H1 (cell line): Measurements from ENCODE around the gene TLL2. TPM values are rescaled to one million over a fixed set of nuclear protein-coding genes. Genes with fewer than 3 reads are reported as not detected.

Experiments used
- CTCF ChIA-PET: fragments of 300-600 bp; sonication (Branson Sonifier 250); formaldehyde crosslinking; loops from one replicate; lab custom pipeline; 2021; ENCODE audit not compliant: partially characterized antibody; lab: Charles Lee
- POLR2A ChIA-PET: fragments of 300-600 bp; sonication (Branson Sonifier 250); formaldehyde crosslinking; loops from one replicate; lab custom pipeline; 2021; ENCODE audit warnings: inconsistent platforms; ENCODE audit not compliant: partially characterized antibody; lab: Charles Lee
- DNase-seq, 2 experiments: peaks; one replicate each; pipeline versions ENCODE4 v3.0.0 to v3.0.0-alpha.2; 2010 to 2022; ENCODE audit warnings: low spot score in 2 of 2, low read depth in 1 of 2, mixed read lengths in 1 of 2
- FAIRE-seq: peaks from 2 replicates; lab custom pipeline; 2011; peaks lifted over from hg19 to GRCh38; lab: Jason Lieb, UNC
- H2AFZ ChIP-seq: 2 replicates; pipeline ENCODE4 v1.8.1; 2012; ENCODE audit warnings: low read length, inconsistent platforms
- H2AK5ac ChIP-seq: 2 replicates; pipeline ENCODE4 v1.6.1; 2013; ENCODE audit warnings: low read depth, low read length
- H2BK120ac ChIP-seq: replicated peaks from 2 replicates; pipeline ENCODE3; 2013; ENCODE audit warnings: low read depth, low read length, inconsistent platforms
- H2BK12ac ChIP-seq: 2 replicates; pipeline ENCODE4 v1.6.1; 2013; ENCODE audit warnings: low read depth, low read length
- H2BK15ac ChIP-seq: 2 replicates; pipeline ENCODE4 v1.6.1; 2013; ENCODE audit warnings: low read length
- H2BK20ac ChIP-seq: 2 replicates; pipeline ENCODE4 v1.6.1; 2013; ENCODE audit warnings: low read length
- H2BK5ac ChIP-seq: 2 replicates; pipeline ENCODE4 v1.6.1; 2013; ENCODE audit warnings: low read depth, low read length
- H3K14ac ChIP-seq: 2 replicates; pipeline ENCODE4 v1.6.1; 2013; ENCODE audit warnings: inconsistent platforms; ENCODE audit not compliant: insufficient read length
- H3K18ac ChIP-seq: 2 replicates; pipeline ENCODE4 v1.6.1; 2013; ENCODE audit warnings: low read length; ENCODE audit errors: extremely low read depth
- H3K23ac ChIP-seq: 2 replicates; pipeline ENCODE4 v1.6.1; 2013; ENCODE audit warnings: inconsistent platforms; ENCODE audit not compliant: insufficient read length
- H3K23me2 ChIP-seq: 2 replicates; pipeline ENCODE4 v1.6.1; 2013; ENCODE audit warnings: low read depth, low read length
- H3K27ac ChIP-seq: 2 replicates; pipeline ENCODE4 v1.6.1; 2011; ENCODE audit warnings: low read depth, low read length, inconsistent platforms
- H3K27me3 ChIP-seq, 4 experiments: replicated peaks in 1 of 4; 1 replicate in 1 of 4; 2 replicates in 3 of 4; pipeline versions ENCODE4 v1.6.1 to v1.8.1; 2011 to 2013; ENCODE audit warnings: low read length in 3 of 4, mild to moderate bottlenecking in 3 of 4, inconsistent platforms in 2 of 4, mixed read lengths in 2 of 4, moderate library complexity in 1 of 4; ENCODE audit not compliant: control insufficient read depth in 3 of 4, insufficient read depth in 3 of 4; ENCODE audit errors: extremely low read depth in 1 of 4
- H3K36me3 ChIP-seq, 4 experiments: 2 replicates each; pipeline versions ENCODE4 v1.6.1 to v1.8.1; 2011 to 2013; ENCODE audit warnings: mild to moderate bottlenecking in 4 of 4, low read length in 3 of 4, moderate library complexity in 2 of 4, control low read depth in 1 of 4, inconsistent platforms in 1 of 4; ENCODE audit not compliant: insufficient read depth in 4 of 4, control insufficient read depth in 2 of 4
- H3K4ac ChIP-seq: replicated peaks from 2 replicates; pipeline ENCODE3; 2013; ENCODE audit warnings: low read length, low read depth, mixed read lengths, inconsistent platforms; ENCODE audit not compliant: insufficient read length
- H3K4me1 ChIP-seq, 4 experiments: replicated peaks in 1 of 4; 1 replicate in 1 of 4; 2 replicates in 3 of 4; pipeline versions ENCODE4 v1.6.1 to v1.8.1; 2011 to 2013; ENCODE audit warnings: low read length in 3 of 4, inconsistent platforms in 2 of 4, mixed read lengths in 1 of 4; ENCODE audit not compliant: insufficient read depth in 4 of 4, control insufficient read depth in 3 of 4
- H3K4me2 ChIP-seq, 2 experiments: 2 replicates each; pipeline versions ENCODE4 v1.6.1 to v1.8.1; 2011 to 2013; ENCODE audit warnings: low read depth in 2 of 2, low read length in 2 of 2, control low read depth in 1 of 2, inconsistent platforms in 1 of 2, mild to moderate bottlenecking in 1 of 2; ENCODE audit not compliant: insufficient read depth in 1 of 2
- H3K4me3 ChIP-seq, 4 experiments: fragments of 200-600, 300-600 bp in 1 of 4; sonication (generic), shearing (Covaris generic), sonication (Bioruptor Twin) in 1 of 4; 2 replicates each; pipeline versions ENCODE4 v1.5.1 to v1.8.1; 2011 to 2016; ENCODE audit warnings: low read length in 4 of 4, low read depth in 3 of 4, control low read depth in 2 of 4, inconsistent platforms in 2 of 4, mild to moderate bottlenecking in 2 of 4, mixed read lengths in 1 of 4, moderate library complexity in 1 of 4; ENCODE audit not compliant: insufficient read depth in 2 of 4; ENCODE audit errors: extremely low read depth in 1 of 4
- H3K56ac ChIP-seq: replicated peaks from 2 replicates; pipeline ENCODE3; 2013; ENCODE audit warnings: low read depth, mild to moderate bottlenecking, mixed read lengths, low read length, inconsistent platforms; ENCODE audit not compliant: insufficient read length
- H3K79me1 ChIP-seq: 2 replicates; pipeline ENCODE4 v1.6.1; 2013; ENCODE audit warnings: low read depth, low read length, control low read depth
- H3K79me2 ChIP-seq, 2 experiments: 2 replicates each; pipeline versions ENCODE4 v1.6.1 to v1.8.1; 2012 to 2013; ENCODE audit warnings: low read length in 2 of 2, mild to moderate bottlenecking in 2 of 2, inconsistent platforms in 1 of 2; ENCODE audit not compliant: insufficient read depth in 2 of 2, control insufficient read depth in 1 of 2
- H3K9ac ChIP-seq, 4 experiments: replicated peaks in 1 of 4; 1 replicate in 1 of 4; 2 replicates in 3 of 4; pipeline versions ENCODE4 v1.6.1 to v1.8.1; 2011 to 2013; ENCODE audit warnings: low read depth in 3 of 4, low read length in 3 of 4, control low read depth in 2 of 4, mild to moderate bottlenecking in 2 of 4, moderate library complexity in 2 of 4, inconsistent platforms in 1 of 4; ENCODE audit errors: extremely low read depth in 1 of 4
- H3K9me3 ChIP-seq, 2 experiments: 2 replicates each; pipeline versions ENCODE4 v1.6.1 to v1.8.1; 2012 to 2013; ENCODE audit warnings: mild to moderate bottlenecking in 2 of 2, moderate library complexity in 2 of 2, control low read depth in 1 of 2, inconsistent platforms in 1 of 2, low read depth in 1 of 2, low read length in 1 of 2, mixed read lengths in 1 of 2; ENCODE audit not compliant: insufficient read depth in 2 of 2
- H4K20me1 ChIP-seq, 2 experiments: replicated peaks in 1 of 2; 2 replicates each; pipeline versions ENCODE3 to v1.8.1; 2011 to 2013; ENCODE audit warnings: inconsistent platforms in 2 of 2, low read length in 2 of 2, mild to moderate bottlenecking in 1 of 2; ENCODE audit not compliant: insufficient read depth in 2 of 2, control insufficient read depth in 1 of 2
- H4K5ac ChIP-seq: 2 replicates; pipeline ENCODE4 v1.6.1; 2013; ENCODE audit warnings: low read length, low read depth, mixed read lengths, inconsistent platforms; ENCODE audit not compliant: insufficient read length
- H4K8ac ChIP-seq: 2 replicates; pipeline ENCODE4 v1.8.0; 2013; ENCODE audit warnings: mild to moderate bottlenecking, moderate library complexity, low read length, inconsistent platforms; ENCODE audit not compliant: insufficient read depth; ENCODE audit errors: extremely low read depth
- H4K91ac ChIP-seq: replicated peaks from 2 replicates; pipeline ENCODE3; 2013; ENCODE audit warnings: low read length, mixed read lengths, inconsistent platforms; ENCODE audit not compliant: insufficient read length
- ATF3 ChIP-seq: IDR thresholded peaks from 2 replicates; pipeline ENCODE4 v1.6.1; 2011; ENCODE audit warnings: low read depth, mild to moderate bottlenecking, low read length; ENCODE audit not compliant: insufficient read depth
- POLR2A ChIP-seq, 2 experiments: IDR thresholded peaks; 1 replicate in 1 of 2; 2 replicates in 1 of 2; pipeline ENCODE4 v1.6.1; 2011; ENCODE audit warnings: low read depth in 2 of 2, low read length in 2 of 2, mild to moderate bottlenecking in 2 of 2; ENCODE audit errors: control extremely low read depth in 1 of 2
- RBBP5 ChIP-seq: IDR thresholded peaks from 2 replicates; pipeline ENCODE4 v1.7.1; 2012; ENCODE audit warnings: low read depth, mild to moderate bottlenecking, inconsistent platforms, low read length, moderate library complexity, borderline replicate concordance
- WGBS, 2 experiments: shearing (Covaris generic) in 1 of 2; methylation state at CpG; one replicate each; pipeline versions ENCODE4 v1.1.6 to v1.1.7; 2013 to 2015; ENCODE audit warnings: low lambda C conversion rate in 2 of 2, mixed read lengths in 2 of 2, inconsistent platforms in 1 of 2, low coverage in 1 of 2, missing lambda C conversion rate in 1 of 2; ENCODE audit not compliant: insufficient replicate concordance in 2 of 2, insufficient coverage in 1 of 2, insufficient read length in 1 of 2; ENCODE audit errors: extremely low coverage in 1 of 2, missing lambda C conversion rate in 1 of 2; 5-methylcytosine and 5-hydroxymethylcytosine counted together
- polyA plus RNA-seq, 7 experiments: library from polyadenylated mRNA; depleted of rRNA in 3 of 7; stranded (reverse) in 5 of 7; unstranded in 2 of 7; fragments of >200 nt in 5 of 7; fragments of 200-250 nt in 2 of 7; gene quantifications; 1 replicate in 5 of 7; 2 replicates in 1 of 7; 4 replicates in 1 of 7; pipeline versions ENCODE4 v1.2.1 to v1.2.3, GENCODE V29; 2011 to 2013; ENCODE audit warnings: missing spikeins in 2 of 7, mixed read lengths in 2 of 7
- total RNA-seq: library from RNA; stranded (reverse); fragmentation: NEBNext Ultra II Directional; extraction: Animal tissue kit (Norgen Biotek cat#: 25700); gene quantifications from 2 replicates; pipeline ENCODE4 v1.2.1, GENCODE V29; 2021

Gene TLL2
- total and polyA plus RNA-seq, 2 of the 8 experiments (the other 6 are each of a cell fraction or from before 2014, with no cell fraction given): 2.4 to 3.2 TPM

- 93% methylated on average over 7 of the region's 7 CpGs; no CpG with 5 or more reads in 1 of the 2 experiments for WGBS, 2 experiments
- H3K9me3 ChIP-seq: no peaks in the 10 kb centered on the region
- H3K23me2 ChIP-seq: no peaks in the 10 kb centered on the region
- no peak overlapping the region for H3K14ac ChIP-seq
- no peak overlapping the region for H4K5ac ChIP-seq
- POLR2A ChIA-PET: no interaction called here
- no peak overlapping the region for H3K27ac ChIP-seq
- TF ChIP-seq POLR2A (IDR thresholded peaks at IDR 0.05; ENCODE audit: control extremely low read depth in 1 of 2, low read depth in 2 of 2, low read length in 2 of 2) (no peak), ATF3 (no peak), RBBP5 (no peak)
- H4K20me1 ChIP-seq: peaks cover 0 to 3% of the 10 kb centered on the region in 2 experiments
- CTCF ChIA-PET: interaction anchor here (1.0 to 11.2 kb wide), 3 partner anchors 11 to 123 kb away, joined by 3 to 151 read pairs (median 88); no protein-coding TSS in a partner anchor
- H3K79me1 ChIP-seq: no peaks in the 10 kb centered on the region
- H4K8ac ChIP-seq: no peak overlapping the region
- H3K27me3 ChIP-seq: no peaks in the 10 kb centered on the region
- no peak overlapping the region for H2BK15ac ChIP-seq
- no peak overlapping the region for H3K56ac ChIP-seq
- H3K4me1 ChIP-seq: no peaks in the 10 kb centered on the region; a peak in 1 of 7 replicates
- H3K79me2 ChIP-seq: no peaks in the 10 kb centered on the region
- H3K4me2 ChIP-seq: no peak overlapping the region
- H3K23ac ChIP-seq: no peak overlapping the region
- H2AFZ ChIP-seq: no peak overlapping the region
- H3K4me3 ChIP-seq: no peak overlapping the region
- H2BK20ac ChIP-seq: no peak overlapping the region
- no peak overlapping the region for H2AK5ac ChIP-seq
- H2BK12ac ChIP-seq: no peak overlapping the region
- no peak overlapping the region for H3K4ac ChIP-seq
- no peak overlapping the region for H2BK5ac ChIP-seq
- no peaks in the 10 kb centered on the region for H3K36me3 ChIP-seq
- H3K9ac ChIP-seq: no peak overlapping the region
- no peak for DNase-seq
- H3K18ac ChIP-seq: no peak overlapping the region
- no peak overlapping the region for H4K91ac ChIP-seq
- FAIRE-seq: no peak
- H2BK120ac ChIP-seq: no peak overlapping the region
Measured at GRCh38 chr10:96387601-96388000, 126.1 kb downstream of the TLL2 start.
